NCI-H82 (cell line): Measurements from ENCODE around the gene RNF10.
"Not testable (repeated sequence)": the region's sequence is repeated elsewhere in the genome, so short reads cannot be mapped to it uniquely, and the experiment has no call there.

ENCODE experiments used
- DNase-seq: peaks from one replicate; lab custom pipeline; 2025; lab: John Stamatoyannopoulos, UW

The RNF10 gene

DNA sequence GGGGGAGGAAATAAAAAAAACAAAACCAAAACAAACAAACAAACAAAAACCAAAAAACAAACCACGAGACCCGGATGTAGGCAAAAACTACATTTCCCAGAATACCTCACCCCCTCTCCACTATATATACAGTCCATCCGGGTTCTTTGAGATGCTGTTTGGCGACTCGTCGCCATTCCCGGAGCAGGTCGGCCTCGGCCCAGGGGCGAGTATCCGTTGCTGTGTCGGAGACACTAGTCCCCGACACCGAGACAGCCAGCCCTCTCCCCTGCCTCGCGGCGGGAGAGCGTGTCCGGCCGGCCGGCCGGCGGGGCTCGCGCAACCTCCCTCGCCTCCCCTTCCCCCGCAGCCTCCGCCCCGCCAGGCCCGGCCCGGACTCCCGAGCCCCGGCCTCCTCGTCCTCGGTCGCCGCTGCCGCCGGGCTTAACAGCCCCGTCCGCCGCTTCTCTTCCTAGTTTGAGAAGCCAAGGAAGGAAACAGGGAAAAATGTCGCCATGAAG is at the start of gene RNF10:
RNF10 (plus strand) TSS at position 154 of the 500 bp plus-strand sequence. CDS start 456 bp downstream, outside the sequence.
- peak; percentile 93 for DNase-seq

DNA sequence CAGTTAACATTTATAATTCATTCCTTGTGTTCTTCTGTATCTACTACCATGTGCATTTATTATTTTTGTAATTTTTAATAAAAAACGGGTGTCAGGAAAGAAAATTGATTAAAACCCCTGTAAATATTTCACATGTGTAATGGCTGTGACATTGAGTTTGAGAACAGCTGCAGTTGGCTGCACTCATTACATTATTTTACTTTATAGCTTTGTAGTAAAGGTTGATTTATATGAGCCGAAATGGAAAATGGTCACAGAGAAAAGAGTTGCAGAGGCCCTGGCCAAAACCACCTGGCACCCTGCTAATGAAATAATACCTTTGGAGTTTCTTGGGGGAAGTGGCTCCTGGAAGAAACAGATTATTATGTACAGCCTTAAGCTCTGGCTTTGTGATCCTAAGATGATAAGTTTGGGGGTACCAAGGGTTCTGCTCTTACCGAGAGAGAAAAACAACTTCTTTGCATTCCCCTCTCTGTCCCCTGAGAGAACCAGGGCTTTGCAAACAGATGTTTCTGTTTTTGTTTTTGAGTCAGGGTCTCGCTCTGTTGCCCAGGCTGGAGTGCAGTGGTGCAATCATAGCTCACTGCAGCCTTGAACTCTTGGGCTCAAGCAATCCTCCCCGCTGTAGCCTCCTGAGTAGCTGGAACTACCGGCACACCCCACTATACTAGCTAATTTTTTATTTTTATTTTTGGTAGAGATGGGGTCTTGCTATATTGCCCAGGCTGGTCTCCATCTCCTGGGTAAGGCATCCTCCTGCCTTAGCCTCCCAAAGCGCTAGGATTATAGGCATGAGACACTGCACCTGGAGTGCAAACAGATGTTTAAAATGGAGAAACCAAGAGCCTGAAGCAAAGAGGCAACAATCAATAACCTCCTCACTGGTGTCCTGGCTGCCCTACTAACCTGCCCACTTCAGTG is 47.9 kb upstream of the RNF10 start:
- peak; percentile 61 for DNase-seq

DNA sequence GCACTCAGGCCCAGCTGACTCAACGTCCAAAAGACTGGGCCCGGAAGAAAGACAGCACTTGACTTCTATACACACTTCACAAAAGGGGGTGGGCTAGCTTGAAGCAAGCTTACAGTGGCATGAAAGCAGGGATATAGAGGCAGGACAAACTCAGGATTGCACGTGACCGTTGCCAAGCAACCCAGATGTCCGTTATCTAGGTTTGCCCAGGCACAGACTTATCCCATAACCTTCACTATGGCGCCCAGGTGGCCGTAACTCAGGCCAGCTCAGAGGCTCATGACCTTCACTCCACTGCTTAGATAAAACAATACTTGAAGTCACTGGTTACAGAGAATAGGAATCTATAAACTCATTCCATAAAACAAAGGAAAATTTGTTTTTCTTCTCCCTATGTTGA is 46.6 kb upstream of the RNF10 start:
- peak; percentile 62 for DNase-seq

DNA sequence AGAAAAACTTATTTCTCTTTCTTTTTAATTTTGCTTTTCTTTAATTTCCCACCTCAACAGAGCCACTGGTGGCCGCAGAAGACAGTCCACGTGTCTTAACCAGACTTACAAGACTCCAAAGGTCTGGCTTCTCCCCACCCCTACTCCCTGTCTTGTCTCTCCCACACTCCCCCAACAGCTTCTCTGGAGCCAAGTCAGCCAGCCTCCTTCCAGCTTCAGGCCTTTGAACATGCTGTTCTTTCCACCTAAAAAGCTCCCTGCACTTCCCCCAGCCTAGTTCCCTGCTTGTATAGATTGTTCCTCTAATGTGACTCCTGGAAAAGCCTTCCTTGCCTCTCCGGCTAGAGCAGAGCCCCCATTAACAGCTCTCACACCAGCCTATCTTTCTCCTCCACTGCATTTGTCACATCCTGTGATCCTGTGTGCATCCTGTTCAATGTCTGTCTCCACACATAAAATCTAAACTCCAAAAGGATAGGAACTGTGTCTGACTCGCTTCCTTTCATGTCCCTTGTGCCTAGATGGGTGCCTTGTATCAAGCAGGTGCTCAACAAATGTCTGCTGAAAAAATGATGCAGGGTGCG is 46.0 kb upstream of the RNF10 start:
- no peak for DNase-seq

DNA sequence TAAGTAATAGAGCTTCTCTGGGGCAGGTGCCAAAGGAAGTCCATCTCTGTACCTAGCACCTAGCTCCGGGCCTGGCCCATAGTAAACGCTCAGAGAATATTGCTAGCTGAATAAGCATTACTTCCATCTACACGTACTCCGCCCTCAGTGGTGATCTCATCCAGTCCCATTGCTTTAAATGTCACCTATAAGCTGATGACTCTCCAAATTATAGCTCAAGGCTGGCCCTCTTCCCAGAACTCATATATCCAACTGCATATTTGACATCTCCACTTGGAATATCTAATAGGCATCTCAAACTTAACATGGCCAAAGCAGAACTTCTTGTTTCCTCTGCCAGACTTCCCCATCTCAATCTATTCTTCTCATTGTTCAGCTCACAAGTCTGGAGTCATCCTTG is 45.1 kb upstream of the RNF10 start:
- no peak for DNase-seq

DNA sequence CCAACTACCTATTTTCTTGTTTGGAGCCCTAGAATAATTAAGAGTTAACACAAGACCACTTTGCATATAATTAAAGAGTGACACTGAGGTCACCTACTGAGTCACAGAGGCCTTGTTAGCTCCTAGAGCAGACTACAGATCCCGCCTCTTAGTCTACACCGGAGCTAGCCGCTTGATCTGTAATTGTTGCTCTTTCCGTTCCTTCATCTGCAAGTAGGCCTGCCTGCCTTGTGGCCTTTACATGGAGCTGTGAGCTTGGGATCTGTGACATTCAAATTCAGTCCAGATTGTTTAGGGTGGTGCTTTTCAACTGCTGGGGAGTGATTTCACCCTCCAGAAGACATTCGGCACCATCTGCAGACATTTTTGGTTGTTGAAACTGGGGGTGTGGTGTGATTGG is 43.8 kb upstream of the RNF10 start:
- DNase-seq: no peak

DNA sequence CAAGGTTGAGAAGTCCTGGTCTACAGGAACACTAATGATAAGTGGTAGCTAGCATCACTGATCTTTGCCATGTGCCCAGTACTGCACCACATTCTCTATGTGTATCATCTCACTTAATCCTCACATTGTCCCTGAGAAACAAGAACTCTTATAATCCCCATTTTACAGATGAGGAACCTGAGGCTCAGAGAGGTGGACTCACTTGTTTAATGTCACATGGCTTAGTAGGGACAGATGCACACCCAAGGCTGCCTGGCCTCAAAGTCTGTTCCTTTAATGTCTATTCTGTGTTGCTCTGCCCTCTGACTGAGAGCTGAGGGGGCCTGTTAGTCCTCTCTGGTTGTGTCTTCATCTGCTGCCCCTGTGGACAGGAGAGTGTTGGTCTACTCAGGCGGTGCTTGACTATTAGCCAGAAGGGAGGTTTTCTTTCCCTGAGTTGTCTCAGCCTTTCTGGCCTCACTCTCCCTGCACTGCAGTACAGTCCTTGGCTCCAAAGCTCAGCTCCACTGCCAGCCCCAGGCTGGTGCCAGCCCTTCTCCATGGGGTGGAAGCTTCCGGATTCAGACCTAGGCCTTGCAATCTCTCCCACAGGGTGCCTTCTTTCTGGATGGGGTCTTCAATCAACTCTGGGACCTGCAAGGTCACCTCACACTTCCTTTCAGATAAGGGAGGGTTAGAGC is 43.2 kb upstream of the RNF10 start:
- DNase-seq: no peak

DNA sequence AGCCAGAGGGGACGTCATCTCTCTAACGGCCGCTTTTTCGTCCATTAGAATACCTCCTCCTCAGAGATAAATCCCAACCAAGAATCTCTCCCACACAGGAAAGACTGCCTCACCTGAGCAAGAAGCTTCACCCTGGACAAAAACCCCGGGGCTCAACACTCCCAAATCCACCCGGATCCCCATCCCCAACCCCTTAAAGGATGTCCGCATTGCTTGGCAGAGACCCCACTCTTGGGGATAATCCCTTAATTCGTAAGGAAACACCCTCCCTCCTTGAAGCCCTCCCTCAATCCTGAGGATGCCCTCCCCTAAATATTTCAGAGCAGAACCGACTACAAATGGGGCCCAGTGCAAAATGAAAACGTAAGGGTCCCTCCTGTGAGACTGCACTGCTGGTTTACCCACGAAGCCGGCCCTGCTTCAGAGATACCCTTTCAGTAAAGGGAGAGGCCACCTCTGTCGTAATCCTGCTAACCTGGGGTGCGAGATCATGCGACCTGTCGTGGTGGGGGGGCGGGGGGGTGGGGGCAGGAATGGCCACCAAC is 38.9 kb upstream of the RNF10 start:
- no peak for DNase-seq

DNA sequence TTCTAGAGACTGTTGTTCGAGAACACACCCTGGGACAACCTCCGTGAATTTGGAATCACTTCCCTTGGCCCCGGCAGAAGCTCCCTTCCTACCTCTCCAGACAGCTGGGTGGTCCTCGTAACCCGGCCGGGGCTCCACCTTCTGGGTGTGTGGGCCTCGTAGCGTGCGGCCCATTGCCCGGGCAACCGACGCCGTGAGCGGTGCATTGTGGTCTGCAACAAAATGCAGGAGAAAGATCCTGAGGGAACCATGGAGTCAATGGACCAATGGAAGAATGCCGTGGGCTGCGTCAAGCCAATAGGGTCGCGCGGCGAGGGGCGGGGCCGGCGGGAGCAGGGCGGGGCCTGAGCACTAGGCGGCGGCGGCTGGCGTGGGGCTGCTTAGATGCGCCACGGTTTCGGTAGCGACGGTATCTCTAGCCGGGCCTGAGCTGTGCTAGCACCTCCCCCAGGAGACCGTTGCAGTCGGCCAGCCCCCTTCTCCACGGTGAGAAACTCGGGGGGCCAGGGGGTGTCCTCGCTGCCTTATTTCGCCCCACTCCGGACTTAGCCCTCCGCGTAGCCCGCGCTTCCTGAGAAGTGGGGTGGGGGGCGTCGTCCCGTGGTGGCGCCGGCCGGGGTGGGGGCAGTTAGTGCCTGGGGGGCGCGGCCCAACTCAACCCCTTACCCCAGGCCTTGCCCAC is 38.3 kb upstream of the RNF10 start, which contains the start of gene DYNLL1:
DYNLL1 (plus strand) TSS at position 383 of the 682 bp plus-strand sequence. CDS start 309 bp downstream, outside the sequence.
- DNase-seq: peak; percentile 99

DNA sequence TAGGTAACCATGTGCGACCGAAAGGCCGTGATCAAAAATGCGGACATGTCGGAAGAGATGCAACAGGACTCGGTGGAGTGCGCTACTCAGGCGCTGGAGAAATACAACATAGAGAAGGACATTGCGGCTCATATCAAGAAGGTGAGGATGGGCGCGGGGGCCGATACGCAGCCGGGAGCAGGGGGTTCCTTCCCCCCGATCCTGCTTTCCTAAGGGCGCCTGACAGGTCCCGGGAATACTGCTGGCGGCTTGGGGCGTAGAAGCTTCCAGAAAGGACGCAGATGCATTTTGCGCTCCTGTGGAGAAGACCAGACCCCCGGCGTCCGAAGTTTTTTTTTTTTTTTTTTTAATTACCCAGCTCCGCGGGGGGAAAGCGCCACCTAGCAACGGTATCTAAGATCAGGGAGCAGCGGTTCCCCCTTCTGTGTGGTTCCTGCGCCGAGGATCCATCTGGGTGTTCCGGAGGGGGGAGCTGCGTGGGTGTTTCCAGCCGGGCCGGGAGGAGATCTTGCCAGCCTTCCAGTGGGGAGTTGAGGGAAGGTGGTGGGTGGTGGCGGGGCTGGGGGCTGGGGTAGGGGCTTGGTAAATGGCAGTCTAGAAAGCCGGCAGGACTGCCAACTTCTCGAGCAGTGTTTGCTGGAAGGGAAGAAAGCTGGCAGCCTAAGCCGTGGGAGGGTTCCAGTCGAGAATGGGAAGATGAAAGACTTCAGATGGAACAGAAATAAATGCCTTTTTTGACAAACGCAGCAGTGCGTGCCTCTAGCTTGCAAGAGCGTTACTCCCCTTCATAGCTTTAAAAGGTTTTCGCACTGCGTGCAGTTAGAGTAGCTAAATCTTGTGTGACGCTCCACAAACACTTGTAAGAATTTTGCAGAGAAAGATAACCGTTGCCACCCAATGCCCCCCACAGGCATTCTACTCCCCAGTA is 37.5 kb upstream of the RNF10 start:
- peak; percentile 79 for DNase-seq

DNA sequence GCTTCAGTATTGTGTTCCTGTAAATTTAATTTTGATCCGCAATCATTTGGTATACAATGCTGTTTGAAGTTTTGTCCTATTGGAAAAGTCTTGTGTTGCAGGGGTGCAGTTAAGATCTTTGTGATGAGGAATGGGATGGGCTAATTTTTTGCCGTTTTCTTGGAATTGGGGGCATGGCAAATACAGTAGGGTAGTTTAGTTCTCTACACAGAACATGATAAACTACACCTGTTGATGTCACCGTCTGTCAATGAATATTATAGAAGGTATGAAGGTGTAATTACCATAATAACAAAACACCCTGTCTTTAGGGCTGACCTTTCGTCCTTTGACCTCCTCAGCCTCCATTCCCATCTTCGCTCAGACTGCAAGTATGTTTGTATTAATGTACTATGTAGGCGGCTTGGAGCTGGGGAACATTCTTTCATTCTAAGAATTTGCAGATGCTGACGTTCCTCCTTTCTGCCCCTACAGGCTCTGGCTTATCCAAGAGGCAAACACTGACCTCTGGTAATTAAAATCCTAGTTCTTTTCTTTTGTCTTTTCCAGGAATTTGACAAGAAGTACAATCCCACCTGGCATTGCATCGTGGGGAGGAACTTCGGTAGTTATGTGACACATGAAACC is 36.5 kb upstream of the RNF10 start:
- DNase-seq: no peak

DNA sequence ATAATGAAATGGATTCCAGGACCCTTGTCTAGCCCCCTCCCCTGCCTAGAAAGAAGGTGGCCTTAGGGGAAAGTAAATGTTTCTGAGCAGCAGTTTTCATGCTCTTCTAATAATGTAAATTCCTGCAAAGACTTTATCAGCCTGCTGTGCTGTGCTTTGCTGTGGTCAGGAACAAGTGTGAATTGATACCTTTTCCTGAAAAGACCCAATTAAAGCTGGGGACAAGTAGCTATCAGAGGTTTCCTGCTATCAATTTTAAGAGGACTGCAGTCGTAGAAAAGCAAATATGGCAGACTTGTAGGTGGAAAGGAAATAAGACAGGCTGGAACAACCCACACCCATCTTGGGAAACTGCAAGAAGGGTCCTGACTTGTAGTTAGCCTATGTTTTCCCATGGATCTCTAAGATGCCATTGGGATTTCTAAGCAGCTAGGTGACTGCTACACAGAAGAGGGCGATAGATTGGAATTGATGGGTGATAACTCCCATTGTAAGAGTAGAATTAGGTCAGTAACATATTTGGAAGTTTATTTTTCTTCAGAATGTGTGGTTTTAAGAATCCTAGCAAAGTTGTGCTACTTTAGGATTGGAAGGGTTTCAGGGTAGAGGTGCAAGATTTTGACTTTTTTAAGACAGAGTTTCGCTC is 35.2 kb upstream of the RNF10 start:
- no peak for DNase-seq

DNA sequence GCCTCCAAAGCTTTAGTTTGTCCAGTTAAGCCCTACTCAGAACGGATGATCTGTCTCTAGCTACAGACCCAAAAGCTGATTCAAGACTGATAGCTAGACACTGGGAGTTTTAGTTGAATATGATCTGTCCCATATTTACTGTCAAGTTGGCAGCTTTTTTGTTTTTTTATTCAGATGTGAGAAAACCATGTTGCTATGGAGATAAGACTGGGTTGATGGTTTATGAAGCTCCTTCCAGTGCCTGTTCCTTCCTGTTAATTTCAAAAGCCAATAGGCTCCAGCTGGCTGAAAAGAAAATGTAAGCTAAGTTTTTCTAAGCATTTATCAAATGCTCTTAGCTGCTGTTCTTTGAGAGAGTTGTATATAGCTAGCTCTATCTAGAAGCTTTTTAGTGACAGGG is 33.6 kb upstream of the RNF10 start:
- DNase-seq: no peak

DNA sequence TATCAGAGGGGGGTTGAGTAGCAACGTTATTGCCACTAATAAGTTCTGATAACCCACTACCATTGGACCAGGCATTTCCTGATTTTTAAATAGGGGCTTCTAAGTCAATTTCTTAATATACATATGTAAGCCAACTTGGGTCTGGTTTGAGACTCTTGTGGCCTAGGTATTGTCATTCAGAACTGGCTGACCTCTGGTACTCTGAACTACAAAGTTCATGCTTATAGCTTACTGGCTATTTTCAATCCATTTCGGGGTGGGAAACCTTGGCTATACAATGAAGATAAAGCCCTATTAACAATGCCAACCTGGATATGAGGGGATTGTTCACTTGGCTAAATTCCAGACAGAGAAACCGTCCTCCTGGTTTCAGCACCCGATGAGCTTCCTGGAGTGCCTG is 29.6 kb upstream of the RNF10 start:
- no peak for DNase-seq

DNA sequence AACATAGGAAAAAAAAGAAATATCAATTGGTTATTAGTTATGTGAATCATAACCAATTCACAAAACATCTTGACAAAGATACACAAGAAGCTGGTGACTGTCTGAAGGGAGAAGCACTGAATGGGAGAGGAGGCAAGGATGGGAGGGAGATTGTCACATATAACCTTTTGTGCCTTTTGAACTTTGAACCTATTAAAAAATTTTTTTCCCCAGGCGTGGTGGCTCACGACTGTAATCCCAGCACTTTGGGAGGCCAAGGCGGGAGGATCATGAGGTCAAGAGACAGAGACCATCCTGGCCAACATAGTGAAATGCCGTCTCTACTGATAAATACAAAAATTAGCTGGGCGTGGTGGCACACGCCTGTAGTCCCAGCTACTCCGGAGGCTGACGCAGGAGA is 25.6 kb upstream of the RNF10 start:
- no peak for DNase-seq

DNA sequence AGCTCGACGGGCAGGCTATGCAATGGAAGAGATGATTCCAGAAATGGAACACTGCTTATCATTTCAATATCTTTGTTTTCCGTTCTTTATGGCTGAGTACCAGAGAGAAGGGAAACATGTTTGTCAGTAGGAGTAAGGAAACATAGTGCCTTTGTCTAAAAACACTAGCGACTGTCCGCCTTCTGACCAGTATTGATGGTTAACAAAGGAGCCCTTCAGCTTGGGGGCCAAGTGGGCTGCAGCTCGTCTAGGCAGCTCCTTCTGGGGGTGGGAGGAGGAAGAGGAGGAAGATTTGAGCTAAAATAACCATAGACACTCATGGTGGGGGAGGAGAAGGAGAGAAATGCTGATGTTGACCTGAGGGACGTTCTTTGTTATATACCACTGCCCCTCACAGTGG is 20.2 kb upstream of the RNF10 start:
- DNase-seq: no peak

DNA sequence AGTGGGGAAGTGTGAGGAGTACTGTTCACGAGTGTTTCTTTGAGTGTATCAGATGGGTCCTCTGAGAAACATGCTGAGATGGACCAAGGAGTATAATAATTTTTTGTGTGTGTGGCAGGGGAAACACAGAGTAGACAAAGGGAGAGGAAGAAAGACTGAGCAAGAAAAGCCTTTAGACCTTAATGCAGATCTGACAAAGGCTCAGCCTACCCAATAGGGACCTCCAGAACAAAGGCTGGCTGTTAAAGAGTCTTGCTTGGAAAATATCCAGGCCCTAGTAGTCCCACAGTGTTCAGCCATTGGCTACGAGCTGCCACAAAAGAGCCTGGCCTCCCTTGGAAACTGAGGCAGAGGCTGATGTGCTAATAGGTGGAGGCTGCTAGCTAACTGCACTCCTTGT is 18.7 kb upstream of the RNF10 start:
- DNase-seq: no peak

DNA sequence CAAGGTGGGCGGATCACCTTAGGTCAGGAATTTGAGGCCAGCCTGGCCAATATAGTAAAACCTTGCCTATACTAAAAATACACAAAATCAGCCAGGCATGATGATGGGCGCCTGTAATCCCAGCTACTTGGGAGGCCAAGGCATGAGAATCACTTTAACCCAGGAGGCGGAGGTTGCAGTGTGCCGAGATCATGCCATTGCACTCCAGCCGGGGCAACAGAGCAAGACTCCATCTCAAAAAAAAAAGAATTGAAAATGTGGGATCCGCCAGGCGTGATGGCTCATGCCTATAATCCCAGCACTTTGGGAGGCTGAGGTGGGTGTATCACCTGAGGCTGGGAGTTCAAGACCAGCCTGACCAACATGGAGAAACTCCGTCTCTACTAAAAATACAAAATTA is 14.8 kb upstream of the RNF10 start:
- DNase-seq: not testable (repeated sequence)

DNA sequence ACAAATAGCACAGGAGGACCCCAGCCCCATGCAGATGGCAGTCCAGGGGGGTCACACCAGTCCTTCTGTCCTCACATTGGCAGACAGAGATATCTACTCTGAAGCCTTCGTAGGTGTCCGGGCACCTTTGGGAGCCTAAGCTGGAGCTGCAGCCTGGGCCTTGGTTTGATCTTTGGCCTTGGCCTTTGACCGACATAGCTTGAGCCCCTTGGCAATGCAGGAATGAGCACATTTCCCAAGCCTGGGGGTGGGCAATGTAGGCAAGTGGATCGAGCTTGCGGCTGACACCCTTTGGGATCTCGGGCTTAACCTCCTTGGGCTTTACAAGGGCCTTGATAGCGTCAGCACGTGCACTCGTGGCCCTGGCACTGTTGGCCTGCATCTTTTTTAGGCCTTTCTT is 11.6 kb upstream of the RNF10 start:
- no peak for DNase-seq
